Renal cortex interstitium (tissue), 11 donors: ENCODE results near the gene TAS2R3. TPM values are rescaled to one million over a fixed set of nuclear protein-coding genes. Genes with fewer than 3 reads are reported as not detected.
A peak's percentile ranks its signal among the peaks of the same experiment; 100 is the strongest.
"Not testable (repeated sequence)": the region's sequence is repeated elsewhere in the genome, so short reads cannot be mapped to it uniquely, and the experiment has no call there.

Source experiments
- DNase-seq, 11 donors: peaks; one replicate each; pipeline ENCODE4 v3.0.0-alpha.2; 2013; ENCODE audit warnings: low read depth in 9 of 11, low spot score in 4 of 11; ENCODE audit errors: extremely low read depth in 1 of 11
- polyA plus RNA-seq, 3 donors: library from polyadenylated mRNA; unstranded; fragments of 120-200 nt; gene quantifications; one replicate each; pipeline ENCODE4 v1.2.1, GENCODE V29; 2013; ENCODE audit not compliant: insufficient read length in 3 of 3

The TAS2R3 gene
- polyA plus RNA-seq, 3 donors, result 0.65 to 0.92 (median 0.82) TPM

DNA sequence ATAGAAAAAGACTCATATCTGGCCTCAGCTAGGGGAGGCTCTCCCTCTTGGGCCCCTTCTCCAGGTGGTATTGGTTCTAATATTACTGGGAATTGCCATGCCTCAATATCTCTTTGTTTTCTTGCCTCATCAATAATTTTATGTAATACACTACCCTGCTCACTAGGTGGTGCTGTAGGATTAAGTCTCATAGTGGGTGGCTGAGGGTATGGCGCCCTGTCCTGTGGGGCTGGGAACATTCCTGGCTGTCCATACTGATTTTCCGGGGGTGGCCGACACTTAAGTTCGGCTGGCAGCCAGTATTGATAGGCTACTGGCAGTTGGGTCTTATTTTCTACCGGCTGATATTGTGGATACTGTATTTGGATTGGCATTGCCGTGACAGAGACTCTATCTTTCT is 9.0 kb upstream of the TAS2R3 start:
- DNase-seq, result no peak

GRCh38 chr7:141770083-141770583 is 6.2 kb downstream of the TAS2R3 start:
- DNase-seq, result not testable (repeated sequence)

DNA sequence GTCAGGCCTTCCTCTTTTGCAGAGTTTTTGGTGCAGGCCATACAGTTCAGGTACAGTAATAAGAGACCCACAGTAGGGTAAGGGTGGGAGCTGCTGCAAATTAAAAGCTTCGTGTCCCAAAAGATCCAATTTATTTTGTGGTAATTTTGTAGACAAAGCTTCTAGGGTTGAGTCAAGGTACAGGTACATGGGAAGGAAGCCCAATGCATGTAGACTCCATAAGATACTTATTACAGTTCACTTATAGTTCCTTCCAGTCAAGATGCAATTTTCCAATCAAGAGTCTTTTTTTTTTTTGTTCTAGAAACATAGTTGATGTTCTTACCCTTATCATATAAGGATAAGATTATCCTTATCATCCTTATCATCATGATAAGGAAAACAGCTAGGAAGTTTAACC is 12.5 kb downstream of the TAS2R3 start, which contains the start of gene TAS2R4:
TSS of gene TAS2R4 (plus strand) at position 301 of the 400 bp plus-strand sequence. CDS start 1,815 bp downstream, outside the sequence.
- DNase-seq, result no peak

GRCh38 chr7:141785706-141786552 is 22.0 kb downstream of the TAS2R3 start:
- DNase-seq, result peak; percentile 4 to 31 (median 13)

DNA sequence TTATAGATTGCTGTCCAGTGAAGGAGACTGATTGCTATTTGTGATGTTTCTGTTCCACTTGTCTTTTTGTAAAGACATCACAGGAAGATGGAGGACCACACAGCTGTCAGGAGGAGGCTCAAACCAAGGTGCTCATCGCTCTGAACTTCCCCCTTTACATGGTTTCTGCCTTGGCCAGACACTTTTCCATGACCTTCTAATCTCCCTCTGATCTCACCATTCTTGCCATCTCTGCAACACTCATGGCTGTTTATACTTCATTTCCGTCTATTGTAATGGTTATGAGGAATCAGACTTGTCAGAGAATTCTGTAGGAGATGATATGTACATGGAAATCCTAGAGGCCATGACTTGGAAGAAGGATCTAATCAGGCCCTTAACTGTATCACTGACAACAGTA is 24.4 kb downstream of the TAS2R3 start:
- DNase-seq, result no peak

DNA sequence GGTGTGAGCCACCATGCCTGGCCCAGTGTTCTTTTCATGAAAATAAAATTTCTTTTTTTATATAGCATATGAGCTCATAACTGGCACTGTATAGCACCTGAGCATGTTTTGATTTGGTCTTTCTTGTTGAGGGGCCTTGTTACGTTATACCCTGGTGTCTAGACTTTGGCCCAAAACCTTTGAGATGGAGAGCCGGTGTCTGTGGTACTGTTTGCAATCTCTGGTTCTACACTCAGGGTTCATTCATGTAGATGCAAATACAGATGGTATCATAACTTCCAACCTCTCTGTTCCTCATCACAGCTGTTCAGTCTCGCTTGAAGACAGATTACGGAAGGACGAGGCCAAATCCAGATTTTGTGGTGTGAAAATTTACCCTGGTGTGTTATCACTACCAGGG is 26.0 kb downstream of the TAS2R3 start, which contains the start of gene TAS2R5:
TSS of gene TAS2R5 (plus strand) at position 301 of the 400 bp plus-strand sequence. CDS start 145 bp downstream, outside the sequence.
- DNase-seq, result no peak

GRCh38 chr7:141792526-141792925 is 28.6 kb downstream of the TAS2R3 start:
- DNase-seq, result no peak

Other genes with a start within 250 kb of the TAS2R3 start
- 10 to 100 TPM; 35.3 to 45.1 (median 38.4) TPM for gene AGK, start 212.7 kb upstream of the TAS2R3 start, polyA plus RNA-seq
- 10 to 100 TPM; 25.4 to 32.6 (median 28.7) TPM for gene DENND11, start 61.9 kb upstream of the TAS2R3 start, polyA plus RNA-seq
- gene WEE2, start 55.7 kb upstream of the TAS2R3 start, polyA plus RNA-seq, result under 1 TPM; 0.10 to 0.33 (median 0.17) TPM
- gene SSBP1, start 25.7 kb upstream of the TAS2R3 start, polyA plus RNA-seq, result 100 to 1,000 TPM; 119 to 154 (median 136) TPM
- 1 to 10 TPM; 1.6 to 5.4 (median 1.6) TPM for gene TAS2R4, start 12.6 kb downstream of the TAS2R3 start, polyA plus RNA-seq
- gene TAS2R5, start 26.1 kb downstream of the TAS2R3 start, polyA plus RNA-seq, result 1 to 10 TPM; 3.0 to 9.8 (median 3.4) TPM
- under 1 TPM; 0.27 to 0.68 (median 0.30) TPM for gene PRSS37, start 77.4 kb downstream of the TAS2R3 start, polyA plus RNA-seq
- under 1 TPM in 1 of 3 donors, not detected in 2; 0.09 TPM for gene OR9A4, start 152.3 kb downstream of the TAS2R3 start, polyA plus RNA-seq
- under 1 TPM; 0.29 to 0.62 (median 0.34) TPM for gene CLEC5A, start 182.9 kb downstream of the TAS2R3 start, polyA plus RNA-seq
- not detected for gene TAS2R38, start 209.7 kb downstream of the TAS2R3 start, polyA plus RNA-seq
- gene MGAM, start 231.8 kb downstream of the TAS2R3 start, polyA plus RNA-seq, result 10 to 100 TPM; 21.8 to 26.9 (median 22.1) TPM